ENCODE data around the gene KRTAP10-11.

DNA sequence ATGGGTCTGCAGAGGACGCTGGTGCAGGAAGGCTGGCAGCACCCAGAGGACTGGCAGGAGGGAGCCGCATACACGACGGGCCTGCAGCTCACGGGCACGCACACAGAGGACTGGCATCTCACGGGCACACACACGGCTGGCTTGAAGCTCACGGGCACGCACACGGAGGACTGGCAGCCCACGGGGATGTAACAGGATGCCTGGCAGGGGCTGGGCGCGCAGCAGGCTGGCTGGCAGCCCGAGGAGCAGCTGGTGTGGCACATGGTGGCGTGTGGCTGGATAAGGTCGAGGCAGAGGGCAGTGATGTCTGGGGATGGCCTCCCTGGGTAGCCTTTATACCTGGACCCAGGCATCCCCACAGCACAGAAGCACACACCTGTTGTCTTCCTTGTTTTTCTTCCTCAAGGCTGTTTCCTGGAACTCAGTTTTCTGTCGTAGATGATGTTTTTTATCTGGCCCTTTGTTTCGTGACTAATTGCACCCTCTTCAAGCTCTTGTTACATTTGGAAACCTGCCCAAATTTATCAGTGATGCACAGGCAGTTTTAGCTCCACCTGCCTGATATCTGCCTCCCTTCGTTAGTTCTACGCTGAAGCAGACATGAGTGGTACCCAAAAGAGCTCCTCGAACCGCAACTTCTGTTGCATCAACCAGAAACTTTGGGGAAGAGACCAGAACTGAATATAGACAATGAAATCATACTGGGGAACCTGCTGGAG lies 35.8 kb downstream of the KRTAP10-11 start, which contains the start of gene KRTAP12-1:
- TF ChIP-seq, protein P1, sequence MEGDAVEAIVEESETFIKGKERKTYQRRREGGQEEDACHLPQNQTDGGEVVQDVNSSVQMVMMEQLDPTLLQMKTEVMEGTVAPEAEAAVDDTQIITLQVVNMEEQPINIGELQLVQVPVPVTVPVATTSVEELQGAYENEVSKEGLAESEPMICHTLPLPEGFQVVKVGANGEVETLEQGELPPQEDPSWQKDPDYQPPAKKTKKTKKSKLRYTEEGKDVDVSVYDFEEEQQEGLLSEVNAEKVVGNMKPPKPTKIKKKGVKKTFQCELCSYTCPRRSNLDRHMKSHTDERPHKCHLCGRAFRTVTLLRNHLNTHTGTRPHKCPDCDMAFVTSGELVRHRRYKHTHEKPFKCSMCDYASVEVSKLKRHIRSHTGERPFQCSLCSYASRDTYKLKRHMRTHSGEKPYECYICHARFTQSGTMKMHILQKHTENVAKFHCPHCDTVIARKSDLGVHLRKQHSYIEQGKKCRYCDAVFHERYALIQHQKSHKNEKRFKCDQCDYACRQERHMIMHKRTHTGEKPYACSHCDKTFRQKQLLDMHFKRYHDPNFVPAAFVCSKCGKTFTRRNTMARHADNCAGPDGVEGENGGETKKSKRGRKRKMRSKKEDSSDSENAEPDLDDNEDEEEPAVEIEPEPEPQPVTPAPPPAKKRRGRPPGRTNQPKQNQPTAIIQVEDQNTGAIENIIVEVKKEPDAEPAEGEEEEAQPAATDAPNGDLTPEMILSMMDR (conservative IDR thresholded peaks at IDR 0.05; ENCODE audit: low read depth in 2 of 2) = no peak
- TF ChIP-seq EZH2phosphoT487 (IDR thresholded peaks at IDR 0.05; ENCODE audit: unreplicated experiment) (no peak), POLR2AphosphoS5 (IDR thresholded peaks at IDR 0.05; ENCODE audit: low read depth) (no peak), EZH2 (IDR thresholded peaks at IDR 0.05; ENCODE audit: low read depth, unreplicated experiment) (no peak), JUNB (IDR thresholded peaks at IDR 0.05; ENCODE audit: unreplicated experiment) (no peak)
- TF ChIP-seq, protein P2, sequence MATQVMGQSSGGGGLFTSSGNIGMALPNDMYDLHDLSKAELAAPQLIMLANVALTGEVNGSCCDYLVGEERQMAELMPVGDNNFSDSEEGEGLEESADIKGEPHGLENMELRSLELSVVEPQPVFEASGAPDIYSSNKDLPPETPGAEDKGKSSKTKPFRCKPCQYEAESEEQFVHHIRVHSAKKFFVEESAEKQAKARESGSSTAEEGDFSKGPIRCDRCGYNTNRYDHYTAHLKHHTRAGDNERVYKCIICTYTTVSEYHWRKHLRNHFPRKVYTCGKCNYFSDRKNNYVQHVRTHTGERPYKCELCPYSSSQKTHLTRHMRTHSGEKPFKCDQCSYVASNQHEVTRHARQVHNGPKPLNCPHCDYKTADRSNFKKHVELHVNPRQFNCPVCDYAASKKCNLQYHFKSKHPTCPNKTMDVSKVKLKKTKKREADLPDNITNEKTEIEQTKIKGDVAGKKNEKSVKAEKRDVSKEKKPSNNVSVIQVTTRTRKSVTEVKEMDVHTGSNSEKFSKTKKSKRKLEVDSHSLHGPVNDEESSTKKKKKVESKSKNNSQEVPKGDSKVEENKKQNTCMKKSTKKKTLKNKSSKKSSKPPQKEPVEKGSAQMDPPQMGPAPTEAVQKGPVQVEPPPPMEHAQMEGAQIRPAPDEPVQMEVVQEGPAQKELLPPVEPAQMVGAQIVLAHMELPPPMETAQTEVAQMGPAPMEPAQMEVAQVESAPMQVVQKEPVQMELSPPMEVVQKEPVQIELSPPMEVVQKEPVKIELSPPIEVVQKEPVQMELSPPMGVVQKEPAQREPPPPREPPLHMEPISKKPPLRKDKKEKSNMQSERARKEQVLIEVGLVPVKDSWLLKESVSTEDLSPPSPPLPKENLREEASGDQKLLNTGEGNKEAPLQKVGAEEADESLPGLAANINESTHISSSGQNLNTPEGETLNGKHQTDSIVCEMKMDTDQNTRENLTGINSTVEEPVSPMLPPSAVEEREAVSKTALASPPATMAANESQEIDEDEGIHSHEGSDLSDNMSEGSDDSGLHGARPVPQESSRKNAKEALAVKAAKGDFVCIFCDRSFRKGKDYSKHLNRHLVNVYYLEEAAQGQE (IDR thresholded peaks at IDR 0.05; ENCODE audit: unreplicated experiment) = no peak

Data from GM23338 (cell line).